Hematopoietic multipotent progenitor cell treated with erythropoietin and hydrocortisone succinate and interleukin-3 and kit ligand, for 6 days (in vitro differentiated cells): ENCODE data around the gene SGMS1.
A peak's percentile ranks its signal among the peaks of the same experiment; 100 is the strongest.
"Not testable (repeated sequence)": the region's sequence is repeated elsewhere in the genome, so short reads cannot be mapped to it uniquely, and the experiment has no call there.

Source experiments
- DNase-seq: peaks from one replicate; pipeline ENCODE4 v3.0.0-alpha.2; 2015

The SGMS1 gene

GRCh38 chr10:50355693-50356480, 267.9 kb downstream of the SGMS1 start:
- DNase-seq, result not testable (repeated sequence)

GRCh38 chr10:50351483-50352146, 272.1 kb downstream of the SGMS1 start:
- no peak for DNase-seq

- no peak for DNase-seq
Measured at GRCh38 chr10:50350366-50350765, 273.4 kb downstream of the SGMS1 start.

DNA sequence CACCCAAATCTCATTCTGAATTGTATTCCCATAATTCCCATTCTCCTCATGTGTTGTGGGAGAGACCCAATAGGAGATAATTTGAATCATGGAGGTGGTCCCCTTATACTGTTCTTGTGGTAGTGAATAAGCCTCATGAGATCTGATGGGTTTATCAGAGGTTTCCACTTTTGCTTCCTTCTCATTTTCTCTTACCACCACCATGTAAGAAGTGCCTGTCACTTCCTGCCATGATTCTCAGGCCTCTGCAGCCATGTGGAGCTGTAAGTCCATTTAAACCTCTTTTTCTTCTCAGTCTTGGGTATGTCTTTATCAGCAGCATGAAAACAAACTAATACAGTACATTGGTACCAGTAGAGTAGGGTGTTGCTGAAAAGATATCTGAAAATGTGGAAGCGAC, 274.2 kb downstream of the SGMS1 start:
- no peak for DNase-seq

GRCh38 chr10:50347394-50347802, 276.4 kb downstream of the SGMS1 start:
- DNase-seq, result no peak

DNA sequence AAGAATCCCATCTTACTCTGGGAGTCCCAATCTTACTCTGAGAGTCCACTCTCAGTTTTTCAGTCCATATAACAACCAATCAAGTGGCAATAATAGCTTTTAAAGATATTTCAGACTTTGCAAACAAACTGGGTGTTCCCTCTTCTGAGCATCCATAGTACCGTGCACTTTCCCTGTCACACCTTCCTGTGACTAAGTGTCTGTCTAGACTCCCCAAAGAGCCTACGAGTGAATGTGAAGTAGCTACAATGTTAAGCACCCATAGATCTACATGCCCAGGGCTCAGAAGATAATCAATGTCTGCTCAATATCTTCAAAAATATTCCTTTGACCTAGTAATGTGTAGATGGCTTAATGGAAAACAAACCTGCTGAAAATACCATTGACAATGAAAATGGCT, 276.8 kb downstream of the SGMS1 start:
- no peak for DNase-seq

DNA sequence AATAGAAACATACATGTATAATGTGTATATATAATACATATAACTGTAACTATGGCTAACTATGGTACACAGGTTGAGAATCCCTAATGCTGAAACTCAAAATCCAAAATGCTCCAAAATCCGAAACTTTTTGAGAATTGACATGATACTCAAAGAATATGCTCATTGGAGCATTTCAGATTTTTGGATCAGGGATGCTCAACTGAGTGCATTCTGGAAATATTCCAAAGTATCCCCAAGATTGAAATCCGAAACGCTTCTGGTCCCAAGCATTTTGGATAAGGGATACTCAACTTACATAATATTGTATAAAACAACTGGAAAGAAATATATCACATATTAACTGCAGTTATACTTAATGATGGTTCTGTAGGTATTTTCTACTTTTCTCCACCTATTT, 278.2 kb downstream of the SGMS1 start:
- DNase-seq, result no peak

- DNase-seq, result no peak
Measured at GRCh38 chr10:50343702-50344331, 279.9 kb downstream of the SGMS1 start.

GRCh38 chr10:50341987-50342386, 281.8 kb downstream of the SGMS1 start:
- no peak for DNase-seq

- no peak for DNase-seq
Measured at GRCh38 chr10:50336140-50336539, 287.6 kb downstream of the SGMS1 start.

DNA sequence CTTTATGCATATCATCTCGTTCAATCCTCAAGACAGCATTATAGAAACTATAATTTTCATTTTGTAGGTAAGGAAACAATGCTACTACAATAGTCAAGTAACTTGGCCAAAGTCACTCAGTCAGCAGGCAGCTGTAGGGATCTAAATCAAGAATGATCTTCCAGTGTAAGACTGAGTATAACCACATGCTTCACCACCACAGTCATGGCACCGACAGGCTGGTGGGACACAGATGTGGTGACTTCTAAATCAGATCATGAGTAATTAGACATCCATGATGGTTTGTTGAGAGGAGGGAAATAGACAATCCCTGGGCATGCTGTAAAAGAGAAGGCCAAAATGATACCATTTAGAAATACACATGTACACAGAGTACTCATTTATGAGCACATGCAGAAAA, 288.4 kb downstream of the SGMS1 start:
- DNase-seq, result no peak

- DNase-seq, result no peak
Measured at GRCh38 chr10:50334273-50334672, 289.5 kb downstream of the SGMS1 start.

GRCh38 chr10:50333872-50334271, 289.9 kb downstream of the SGMS1 start:
- DNase-seq, result no peak

- DNase-seq, result no peak
Measured at GRCh38 chr10:50332108-50332842, 291.5 kb downstream of the SGMS1 start.

GRCh38 chr10:50331486-50331885, 292.3 kb downstream of the SGMS1 start:
- DNase-seq, result no peak

DNA sequence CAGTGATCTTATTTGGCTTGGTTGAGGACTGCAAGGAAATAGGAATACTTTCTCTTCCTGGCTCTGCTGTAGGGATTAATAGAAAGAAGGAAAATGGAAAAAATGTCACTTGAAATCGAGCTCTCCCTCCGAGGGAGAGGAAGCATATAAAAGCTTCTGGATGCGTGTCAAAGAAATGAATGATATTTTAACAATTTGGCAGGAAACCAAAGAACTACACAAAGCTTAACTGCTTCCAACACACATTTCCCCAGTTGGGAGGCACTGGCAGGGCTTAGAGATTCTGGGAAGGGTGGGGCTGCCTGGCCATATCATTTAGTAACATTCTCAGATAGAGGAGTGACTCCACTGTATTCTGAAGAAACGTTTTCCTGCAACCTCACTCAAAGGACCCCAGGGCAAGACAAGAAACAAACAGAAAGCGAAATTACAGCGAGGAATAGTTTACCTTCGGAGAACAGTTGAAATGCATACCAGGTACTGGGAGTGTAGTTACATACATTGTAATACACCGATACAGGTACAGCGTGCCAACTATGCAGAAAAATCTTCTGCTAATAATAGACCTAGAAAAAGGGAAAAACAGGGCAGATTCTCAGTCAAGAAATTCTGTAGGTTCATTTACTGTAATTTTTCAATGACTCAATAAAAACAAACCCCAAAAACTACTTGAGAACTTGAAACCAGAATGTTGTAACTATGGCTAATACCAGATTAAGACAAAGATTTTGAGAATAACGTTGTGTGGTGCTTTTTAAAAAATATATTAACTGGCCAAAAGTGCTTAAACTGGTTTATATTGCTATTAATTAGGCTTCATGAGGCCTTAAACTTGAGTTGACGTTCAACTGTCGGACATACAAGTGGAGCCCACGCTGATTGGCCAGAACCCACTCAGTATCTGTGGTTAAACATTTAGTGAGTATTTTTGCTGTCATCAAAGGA, 296.7 kb downstream of the SGMS1 start:
- DNase-seq, result peak; percentile 99

DNA sequence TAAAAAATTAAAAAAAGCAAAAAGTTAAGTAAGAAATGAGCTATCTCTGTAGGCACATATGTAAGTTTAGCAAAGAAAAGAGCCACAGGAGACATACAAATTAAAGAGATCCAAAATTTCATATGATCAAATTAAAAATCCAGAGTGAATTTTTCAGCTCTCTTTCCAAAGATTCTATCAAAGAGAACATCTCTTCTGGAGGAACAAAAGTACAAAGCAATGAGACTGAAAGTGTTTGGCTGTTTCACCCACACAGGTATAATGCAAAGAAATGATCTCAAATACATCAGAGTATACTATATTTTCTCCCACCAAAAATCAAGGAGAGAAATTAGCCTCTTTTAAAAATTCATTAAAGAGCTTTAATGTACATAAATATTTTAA, 297.6 kb downstream of the SGMS1 start:
- DNase-seq, result no peak

GRCh38 chr10:50325449-50326171, 298.1 kb downstream of the SGMS1 start:
- peak; percentile 93 for DNase-seq

DNA sequence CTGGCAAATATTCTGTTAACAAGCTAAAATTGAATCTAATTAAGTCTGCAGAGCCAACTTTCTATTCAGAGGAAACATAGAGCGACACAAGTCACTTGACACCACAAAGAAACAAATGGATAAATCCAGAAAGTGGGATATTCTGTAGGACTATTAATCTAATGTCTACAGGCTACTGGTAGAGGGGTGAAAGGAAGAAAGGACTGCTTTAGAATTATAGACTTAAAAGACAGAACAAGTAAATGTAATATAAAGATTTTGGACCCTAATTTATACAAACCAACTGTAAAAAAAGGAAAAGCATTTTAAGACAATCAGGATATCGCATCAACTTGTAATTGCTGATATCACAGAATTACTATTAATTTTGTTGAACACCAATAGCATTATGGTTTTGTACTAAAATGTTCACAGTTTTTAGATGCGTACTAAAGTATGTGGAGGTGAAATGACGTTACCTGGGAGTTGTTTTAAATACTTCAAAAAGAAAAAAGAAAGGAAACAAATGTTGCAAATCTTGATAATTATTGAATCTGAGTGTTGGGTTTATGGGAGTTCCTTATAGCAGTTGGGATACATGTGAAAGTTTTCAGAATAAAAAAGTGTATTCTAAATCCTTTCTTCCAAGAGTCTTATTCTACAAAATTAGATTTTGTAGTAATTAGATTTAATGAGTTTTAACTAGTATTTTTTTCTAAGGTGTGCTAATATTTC, 298.9 kb downstream of the SGMS1 start:
- no peak for DNase-seq

DNA sequence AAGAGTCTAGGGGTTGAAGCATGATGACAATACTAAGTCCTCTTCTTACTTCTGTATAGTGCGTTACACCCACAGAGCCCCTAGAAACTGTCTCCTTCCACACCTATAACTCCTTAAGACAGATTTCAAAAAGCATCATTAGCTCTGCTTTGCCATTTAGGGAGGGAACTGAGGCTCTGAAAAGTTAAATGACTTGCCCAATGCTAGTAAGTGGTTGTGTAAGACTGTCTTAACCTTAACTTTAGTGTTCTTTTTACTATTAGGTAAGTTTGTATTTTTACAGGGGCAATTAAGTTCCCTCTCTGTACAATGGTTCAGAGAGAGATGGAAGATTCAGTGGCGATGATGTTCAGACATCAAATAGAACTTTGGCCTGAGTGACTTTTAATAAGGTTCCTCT, 299.7 kb downstream of the SGMS1 start:
- DNase-seq, result no peak

- DNase-seq, result peak; percentile 74
Measured at GRCh38 chr10:50322077-50322476, 301.7 kb downstream of the SGMS1 start.
